Lower leg skin (tissue), 3 donors: ENCODE measurements around the gene KMT2E.

Source experiments
- POLR2A ChIP-seq, 2 donors: fragments of 450-650 bp; IDR thresholded peaks; one replicate each; pipeline ENCODE4 v1.6.1; 2016 to 2017; ENCODE audit warnings: antibody characterized with exemption in 2 of 2, mild to moderate bottlenecking in 1 of 2, moderate library complexity in 1 of 2
- TF ChIP-seq, protein P1 (sequence below), 3 donors: fragments of 450-650 bp; IDR thresholded peaks; one replicate each; pipeline ENCODE4 v1.5.1; 2016; ENCODE audit warnings: antibody characterized with exemption in 3 of 3, mild to moderate bottlenecking in 3 of 3, moderate library complexity in 2 of 3

DNA sequence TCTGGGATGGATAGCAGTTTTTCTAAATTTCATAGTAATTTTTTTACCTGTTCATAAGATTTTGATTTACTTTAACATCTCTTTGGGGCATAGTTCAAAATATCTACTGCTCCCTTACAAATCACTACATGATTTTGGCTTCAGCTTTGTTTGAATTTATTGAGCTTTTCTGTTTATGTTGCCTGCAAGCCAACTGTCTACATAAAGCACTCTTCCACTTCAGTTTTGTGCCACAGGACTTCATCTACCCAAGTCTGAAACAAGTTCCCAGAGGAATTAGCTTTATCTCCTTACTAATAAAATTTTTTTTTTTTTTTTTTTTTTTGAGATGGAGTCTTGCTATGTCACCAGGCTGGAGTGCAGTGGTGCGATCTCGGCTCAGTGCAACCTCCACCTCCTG is 45.4 kb upstream of the KMT2E start:
- TF ChIP-seq, protein P1, sequence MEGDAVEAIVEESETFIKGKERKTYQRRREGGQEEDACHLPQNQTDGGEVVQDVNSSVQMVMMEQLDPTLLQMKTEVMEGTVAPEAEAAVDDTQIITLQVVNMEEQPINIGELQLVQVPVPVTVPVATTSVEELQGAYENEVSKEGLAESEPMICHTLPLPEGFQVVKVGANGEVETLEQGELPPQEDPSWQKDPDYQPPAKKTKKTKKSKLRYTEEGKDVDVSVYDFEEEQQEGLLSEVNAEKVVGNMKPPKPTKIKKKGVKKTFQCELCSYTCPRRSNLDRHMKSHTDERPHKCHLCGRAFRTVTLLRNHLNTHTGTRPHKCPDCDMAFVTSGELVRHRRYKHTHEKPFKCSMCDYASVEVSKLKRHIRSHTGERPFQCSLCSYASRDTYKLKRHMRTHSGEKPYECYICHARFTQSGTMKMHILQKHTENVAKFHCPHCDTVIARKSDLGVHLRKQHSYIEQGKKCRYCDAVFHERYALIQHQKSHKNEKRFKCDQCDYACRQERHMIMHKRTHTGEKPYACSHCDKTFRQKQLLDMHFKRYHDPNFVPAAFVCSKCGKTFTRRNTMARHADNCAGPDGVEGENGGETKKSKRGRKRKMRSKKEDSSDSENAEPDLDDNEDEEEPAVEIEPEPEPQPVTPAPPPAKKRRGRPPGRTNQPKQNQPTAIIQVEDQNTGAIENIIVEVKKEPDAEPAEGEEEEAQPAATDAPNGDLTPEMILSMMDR (IDR thresholded peaks at IDR 0.05): no peak
- no peak for TF ChIP-seq POLR2A (IDR thresholded peaks at IDR 0.05)
